ENCODE results near the gene HEATR5B. TPM values are rescaled to one million over a fixed set of nuclear protein-coding genes. Genes with fewer than 3 reads are reported as not detected.

Gene HEATR5B
- total and polyA plus RNA-seq, 7 experiments from 2014 or later, result 13.1 to 50.5 (median 31.2) TPM

DNA sequence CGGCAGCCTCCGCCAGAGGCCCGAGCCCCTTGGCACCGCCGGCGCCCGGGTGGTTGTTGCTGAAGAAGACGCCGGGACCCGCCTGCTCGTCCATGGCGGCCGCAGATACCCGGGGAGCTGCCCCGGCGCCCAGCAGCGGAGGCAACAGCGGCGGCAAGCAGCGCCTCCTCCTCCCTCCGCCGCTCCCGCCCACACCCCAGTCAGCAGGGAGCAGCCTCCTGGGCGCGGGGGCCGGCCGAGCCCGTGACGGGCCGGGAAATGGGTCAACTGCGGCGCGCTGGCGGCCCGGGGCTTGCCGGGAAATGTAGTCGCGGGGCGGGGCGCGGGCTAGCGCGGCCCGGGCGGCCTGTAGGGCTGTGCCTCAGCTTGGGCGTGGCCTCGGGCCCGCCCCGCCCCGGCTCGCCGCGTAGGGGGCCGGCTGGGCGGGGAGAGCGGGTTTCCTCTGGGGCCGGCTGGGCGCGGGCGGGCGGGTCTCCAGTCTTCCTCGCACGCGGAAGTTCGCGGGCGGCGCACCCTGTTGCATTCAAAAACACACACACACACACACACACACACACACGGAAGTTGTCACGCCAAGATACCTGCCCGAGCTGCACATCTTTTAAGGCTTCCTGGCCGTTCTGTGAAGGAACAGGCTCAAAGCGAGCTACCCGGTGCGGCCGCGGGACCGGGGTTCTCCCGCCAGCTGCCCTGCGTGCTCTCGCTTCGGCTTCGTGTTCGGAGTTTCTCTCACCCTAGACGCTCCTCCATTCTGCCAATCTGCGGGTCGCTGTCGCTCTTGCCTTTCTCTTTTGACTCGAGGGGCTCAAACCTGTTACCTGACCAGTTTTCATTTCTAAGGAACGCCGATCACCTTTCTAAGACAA is 117.6 kb downstream of the HEATR5B start, which contains the start of gene STRN:
Gene STRN, minus strand, starts transcription at position 167 of the 866 bp plus-strand sequence. Its CDS starts 73 bp downstream, at position 94.
- POLR2A ChIA-PET, result interaction anchor here (0.6 to 1.6 kb wide), 15 partner anchors 10 to 1785 kb away, joined by 3 to 12 read pairs (median 3); partner anchors contain the start of genes GPATCH11, HEATR5B and SRSF7
- peaks cover 8 to 19% of the 10 kb centered on the region in 2 donors for H3K4me1 ChIP-seq (ENCODE audit: control insufficient read depth in 2 of 2, insufficient read depth in 2 of 2, low read length in 2 of 2)
- peaks cover 0 to 7% (median 0%) of the 10 kb centered on the region in 11 donors for H3K9me3 Mint-ChIP-seq
- H3K27me3 ChIP-seq (ENCODE audit: control insufficient read depth in 2 of 2, insufficient read depth in 2 of 2, low read length in 2 of 2), result no peaks in the 10 kb centered on the region
- no peaks in the 10 kb centered on the region for H3K27me3 Mint-ChIP-seq
- H3K27ac Mint-ChIP-seq, result peak within 1 kb of the TSS; percentile 96 to 100 (median 98)
- DNase-seq (peak; percentile 96 to 99 (median 99)), ATAC-seq (peak; percentile 97)
- H3K9me3 ChIP-seq (ENCODE audit: control insufficient read depth in 2 of 3, low read length in 3 of 3), result no peaks in the 10 kb centered on the region
- peak within 1 kb of the TSS; percentile 90 for H3K27ac ChIP-seq (ENCODE audit: low read depth, low read length)
- H3K4me3 ChIP-seq (ENCODE audit: low read length), result peak within 1 kb of the TSS; percentile 89
- CTCF ChIA-PET, result interaction anchor here (0.6 to 1.3 kb wide), 3 partner anchors 8 to 917 kb away, joined by 4 to 5 read pairs (median 4); no protein-coding TSS in a partner anchor
- H3K4me3 Mint-ChIP-seq, result peak within 1 kb of the TSS; percentile 92 to 99 (median 98)
- intact Hi-C loops (cut with micrococcal nuclease), result loop anchor here (1.0 to 10.0 kb wide), 17 partner anchors 18 to 1812 kb away; partner anchors contain the start of genes CDC42EP3 (in 2 of the 2), CEBPZ (in 2 of the 2), CEBPZOS (in 2 of the 2) and EIF2AK2 (in 2 of the 2)
- H3K36me3 ChIP-seq (ENCODE audit: control insufficient read depth in 2 of 3, insufficient read depth in 3 of 3, low read length in 3 of 3), result no peaks in the 10 kb centered on the region
- peaks cover 0 to 12% (median 5%) of the 10 kb centered on the region in 5 donors for H3K36me3 Mint-ChIP-seq
- H3K4me1 Mint-ChIP-seq, result peaks cover 35 to 57% (median 48%) of the 10 kb centered on the region in 7 donors

DNA sequence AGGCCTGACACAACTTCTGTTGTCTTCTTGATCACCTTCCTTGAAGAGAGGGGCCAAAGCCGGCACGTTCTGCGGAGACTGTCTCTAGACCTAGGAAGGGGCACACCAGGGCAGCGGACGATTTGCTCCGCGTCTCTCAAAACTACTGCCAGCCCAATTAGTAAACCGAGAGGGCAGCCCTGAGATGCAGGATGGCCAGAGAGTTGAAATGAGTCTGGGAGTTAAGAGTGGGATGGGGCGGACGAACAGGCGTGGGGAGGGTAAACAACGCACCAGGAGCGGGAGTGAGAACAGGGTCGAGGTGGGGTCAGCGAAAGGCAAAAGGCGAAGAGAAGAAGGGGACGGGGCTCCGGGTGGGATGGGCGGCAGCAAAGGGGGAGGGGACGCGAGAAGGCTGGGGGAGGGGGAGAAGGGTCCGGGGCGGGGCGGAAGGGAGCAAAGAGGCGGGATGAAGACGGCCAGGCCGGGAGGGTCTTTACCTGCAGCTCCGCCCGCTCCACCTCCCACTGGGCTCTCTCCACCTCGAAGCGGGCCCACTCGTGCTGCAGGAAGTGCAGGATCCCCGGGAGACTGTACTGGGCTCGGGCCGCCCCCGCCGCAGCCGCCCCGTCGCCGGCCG is 118.3 kb downstream of the HEATR5B start:
- peak overlapping the region; percentile 92 to 99 (median 98) for H3K4me3 Mint-ChIP-seq
- Histone ChIP-seq H3K4me1 (ENCODE audit: control insufficient read depth in 2 of 2, insufficient read depth in 2 of 2, low read length in 2 of 2) (peaks cover 8 to 19% of the 10 kb centered on the region in 2 donors), H3K4me3 (ENCODE audit: low read length) (peak overlapping the region; percentile 80), H3K27me3 (ENCODE audit: control insufficient read depth in 2 of 2, insufficient read depth in 2 of 2, low read length in 2 of 2) (no peaks in the 10 kb centered on the region), H3K36me3 (ENCODE audit: control insufficient read depth in 2 of 3, insufficient read depth in 3 of 3, low read length in 3 of 3) (no peaks in the 10 kb centered on the region), H3K27ac (ENCODE audit: low read depth, low read length) (peak overlapping the region; percentile 90), H3K9me3 (ENCODE audit: control insufficient read depth in 2 of 3, low read length in 3 of 3) (no peaks in the 10 kb centered on the region)
- H3K27ac Mint-ChIP-seq, result peak overlapping the region; percentile 75 to 97 (median 91)
- H3K9me3 Mint-ChIP-seq, result peaks cover 0 to 7% (median 0%) of the 10 kb centered on the region in 11 donors
- H3K4me1 Mint-ChIP-seq, result peaks cover 35 to 63% (median 53%) of the 10 kb centered on the region in 7 donors
- ChIA-PET POLR2A (interaction anchor here (0.8 to 1.3 kb wide), 5 partner anchors 9 to 47 kb away, joined by 3 to 6 read pairs (median 3); no protein-coding TSS in a partner anchor), CTCF (interaction anchor here (1.3 kb wide), 1 partner anchor 9 kb away, joined by 5 read pairs; no protein-coding TSS in a partner anchor)
- intact Hi-C loops (cut with micrococcal nuclease), result loop anchor here (1.0 to 10.0 kb wide), 17 partner anchors 19 to 1812 kb away; partner anchors contain the start of genes CDC42EP3 (in 2 of the 2), CEBPZ (in 2 of the 2), CEBPZOS (in 2 of the 2) and EIF2AK2 (in 2 of the 2)
- no peaks in the 10 kb centered on the region for H3K27me3 Mint-ChIP-seq
- peak; percentile 5 for ATAC-seq
- H3K36me3 Mint-ChIP-seq, result peaks cover 0 to 12% (median 5%) of the 10 kb centered on the region in 5 donors
- DNase-seq, result peak in 5 of 9 donors; percentile 8 to 33 (median 13)

DNA sequence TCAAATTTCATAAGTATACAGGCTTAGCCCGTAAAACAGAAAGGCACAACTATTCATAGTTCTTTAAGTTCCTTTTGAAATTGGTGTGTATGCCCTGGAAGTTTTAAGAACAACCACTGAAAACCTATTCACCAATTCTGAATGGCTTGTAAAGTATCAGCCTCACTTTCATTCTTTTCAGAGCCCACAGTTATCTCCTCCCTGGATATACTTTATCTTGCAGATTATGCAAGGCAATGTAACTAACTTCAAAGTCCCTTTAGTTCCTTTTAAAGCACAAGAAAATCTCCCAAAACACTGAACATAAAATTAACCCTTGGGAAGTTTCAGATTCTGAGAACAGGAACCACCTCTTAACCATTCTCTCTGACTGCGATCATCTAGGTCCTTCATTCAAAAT is 119.0 kb downstream of the HEATR5B start:
- H3K9me3 Mint-ChIP-seq, result peaks cover 0 to 7% (median 0%) of the 10 kb centered on the region in 11 donors
- Histone ChIP-seq H3K36me3 (ENCODE audit: control insufficient read depth in 2 of 3, insufficient read depth in 3 of 3, low read length in 3 of 3) (no peaks in the 10 kb centered on the region), H3K9me3 (ENCODE audit: control insufficient read depth in 2 of 3, low read length in 3 of 3) (no peaks in the 10 kb centered on the region), H3K27ac (ENCODE audit: low read depth, low read length) (peak overlapping the region; percentile 90), H3K4me1 (ENCODE audit: control insufficient read depth in 2 of 2, insufficient read depth in 2 of 2, low read length in 2 of 2) (peaks cover 8 to 19% of the 10 kb centered on the region in 2 donors), H3K4me3 (ENCODE audit: low read length) (peak overlapping the region; percentile 80), H3K27me3 (ENCODE audit: control insufficient read depth in 2 of 2, insufficient read depth in 2 of 2, low read length in 2 of 2) (no peaks in the 10 kb centered on the region)
- H3K27me3 Mint-ChIP-seq, result no peaks in the 10 kb centered on the region
- H3K36me3 Mint-ChIP-seq, result peaks cover 0 to 12% (median 5%) of the 10 kb centered on the region in 5 donors
- peak overlapping the region; percentile 92 to 99 (median 98) for H3K4me3 Mint-ChIP-seq
- ChIA-PET POLR2A (no interaction called here), CTCF (no interaction called here)
- intact Hi-C loops (cut with micrococcal nuclease), result loop anchor here (5.0 to 10.0 kb wide), 5 partner anchors 368 to 1412 kb away; partner anchors contain the start of genes CDC42EP3 (in 2 of the 2), ATL2 (in 1 of the 2), FEZ2 (in 1 of the 2) and RMDN2 (in 1 of the 2)
- DNase-seq, result no peak
- H3K4me1 Mint-ChIP-seq, result peaks cover 36 to 69% (median 58%) of the 10 kb centered on the region in 7 donors
- H3K27ac Mint-ChIP-seq, result peak overlapping the region; percentile 75 to 97 (median 91)
- ATAC-seq, result no peak

DNA sequence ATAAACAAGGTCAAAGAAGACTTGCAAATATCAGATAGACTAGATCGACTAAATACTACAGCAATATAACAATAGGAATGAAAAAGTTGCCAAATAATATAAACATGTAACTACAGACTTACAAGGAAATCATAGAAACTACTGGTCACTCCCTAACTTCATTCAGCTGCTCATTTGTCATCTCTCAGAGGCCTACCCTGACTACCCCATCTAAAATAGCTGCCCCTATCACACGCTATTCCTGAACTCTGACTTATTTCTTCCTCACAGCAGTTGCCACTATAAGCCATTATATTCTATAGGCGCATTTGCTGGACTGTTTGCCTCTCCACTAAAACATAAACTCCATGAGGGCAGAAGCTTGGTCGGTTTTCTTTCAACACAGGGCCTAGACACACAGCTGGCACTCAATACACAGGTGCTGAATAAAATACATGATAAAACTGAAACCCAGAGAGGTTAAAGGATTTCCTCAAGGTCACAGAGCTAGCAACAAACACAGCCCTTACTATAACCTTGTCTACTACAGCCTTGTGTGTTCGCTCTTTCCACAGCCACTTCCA is 119.6 kb downstream of the HEATR5B start:
- ChIA-PET CTCF (no interaction called here), POLR2A (interaction anchor here (0.6 kb wide), 1 partner anchor 32 kb away, joined by 5 read pairs; no protein-coding TSS in a partner anchor)
- no peaks in the 10 kb centered on the region for H3K36me3 ChIP-seq (ENCODE audit: control insufficient read depth in 2 of 3, insufficient read depth in 3 of 3, low read length in 3 of 3)
- H3K27me3 ChIP-seq (ENCODE audit: control insufficient read depth in 2 of 2, insufficient read depth in 2 of 2, low read length in 2 of 2), result no peaks in the 10 kb centered on the region
- Mint-ChIP-seq H3K36me3 (peaks cover 0 to 12% (median 5%) of the 10 kb centered on the region in 5 donors), H3K4me3 (peak overlapping the region; percentile 92 to 99 (median 98)), H3K9me3 (peaks cover 0 to 7% (median 0%) of the 10 kb centered on the region in 11 donors), H3K27me3 (no peaks in the 10 kb centered on the region), H3K27ac (peak overlapping the region in 5 of 9 donors; percentile 1 to 89 (median 71)), H3K4me1 (peaks cover 36 to 76% (median 64%) of the 10 kb centered on the region in 7 donors)
- H3K4me3 ChIP-seq (ENCODE audit: low read length), result no peak overlapping the region
- DNase-seq (no peak), ATAC-seq (no peak)
- H3K27ac ChIP-seq (ENCODE audit: low read depth, low read length), result no peak overlapping the region
- intact Hi-C loops (cut with micrococcal nuclease), result loop anchor here (5.0 to 10.0 kb wide), 5 partner anchors 367 to 1413 kb away; partner anchors contain the start of genes CDC42EP3 (in 2 of the 2), ATL2 (in 1 of the 2), FEZ2 (in 1 of the 2) and RMDN2 (in 1 of the 2)
- H3K4me1 ChIP-seq (ENCODE audit: control insufficient read depth in 2 of 2, insufficient read depth in 2 of 2, low read length in 2 of 2), result peaks cover 8 to 19% of the 10 kb centered on the region in 2 donors
- no peaks in the 10 kb centered on the region for H3K9me3 ChIP-seq (ENCODE audit: control insufficient read depth in 2 of 3, low read length in 3 of 3)

DNA sequence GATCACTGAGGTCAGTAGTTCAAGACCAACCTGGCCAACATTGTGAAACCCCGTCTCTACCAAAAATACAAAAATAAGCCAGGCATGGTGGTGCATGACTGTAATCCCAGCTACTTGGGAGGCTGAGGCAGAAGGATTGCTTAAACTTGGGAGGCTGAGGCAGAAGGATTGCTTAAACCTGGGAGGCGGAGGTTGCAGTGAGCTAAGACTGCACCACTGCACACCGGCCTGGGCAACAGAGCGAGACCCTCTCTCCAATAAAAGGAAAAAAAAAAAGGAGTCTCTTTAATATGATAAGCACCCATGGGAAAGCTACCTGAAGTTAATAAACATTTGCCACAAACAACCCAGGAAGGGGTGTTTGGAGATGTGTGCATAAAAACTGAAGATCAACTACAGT is 120.4 kb downstream of the HEATR5B start:
- Histone ChIP-seq H3K4me1 (ENCODE audit: control insufficient read depth in 2 of 2, insufficient read depth in 2 of 2, low read length in 2 of 2) (peaks cover 8 to 19% of the 10 kb centered on the region in 2 donors), H3K27me3 (ENCODE audit: control insufficient read depth in 2 of 2, insufficient read depth in 2 of 2, low read length in 2 of 2) (no peaks in the 10 kb centered on the region), H3K36me3 (ENCODE audit: control insufficient read depth in 2 of 3, insufficient read depth in 3 of 3, low read length in 3 of 3) (no peaks in the 10 kb centered on the region), H3K4me3 (ENCODE audit: low read length) (no peak overlapping the region), H3K27ac (ENCODE audit: low read depth, low read length) (no peak overlapping the region), H3K9me3 (ENCODE audit: control insufficient read depth in 2 of 3, low read length in 3 of 3) (no peaks in the 10 kb centered on the region)
- no peaks in the 10 kb centered on the region for H3K27me3 Mint-ChIP-seq
- no peak overlapping the region for H3K27ac Mint-ChIP-seq
- intact Hi-C loops (cut with micrococcal nuclease), result loop anchor here in 1 of 2 donors (10.0 kb wide), 1 partner anchor 711 kb away; the partner anchor contains the start of gene CDC42EP3
- ChIA-PET CTCF (no interaction called here), POLR2A (no interaction called here)
- H3K9me3 Mint-ChIP-seq, result peaks cover 0 to 7% (median 0%) of the 10 kb centered on the region in 11 donors
- DNase-seq (no peak), ATAC-seq (no peak)
- peaks cover 0 to 15% (median 5%) of the 10 kb centered on the region in 5 donors for H3K36me3 Mint-ChIP-seq
- peaks cover 42 to 82% (median 68%) of the 10 kb centered on the region in 7 donors for H3K4me1 Mint-ChIP-seq
- peak overlapping the region in 2 of 10 donors; percentile 40 to 97 for H3K4me3 Mint-ChIP-seq

All from naive thymus-derived CD4-positive, alpha-beta T cell (primary cell).